ENCODE data around the gene NFAT5. TPM values are rescaled to one million over a fixed set of nuclear protein-coding genes. Genes with fewer than 3 reads are reported as not detected.
"Not testable (repeated sequence)": the region's sequence is repeated elsewhere in the genome, so short reads cannot be mapped to it uniquely, and the experiment has no call there.

NFAT5 gene
- total RNA-seq, 1 donor from 2014 or later: 56.7 TPM

GRCh38 chr16:69564845-69565670 is 708 bp upstream of the NFAT5 start:
- peak overlapping the region; percentile 97 for H3K27ac ChIP-seq
- H3K4me3 ChIP-seq: peak overlapping the region; percentile 88
- no peaks in the 10 kb centered on the region for H3K27me3 ChIP-seq (ENCODE audit: low read depth)
- TF ChIP-seq, protein P1, sequence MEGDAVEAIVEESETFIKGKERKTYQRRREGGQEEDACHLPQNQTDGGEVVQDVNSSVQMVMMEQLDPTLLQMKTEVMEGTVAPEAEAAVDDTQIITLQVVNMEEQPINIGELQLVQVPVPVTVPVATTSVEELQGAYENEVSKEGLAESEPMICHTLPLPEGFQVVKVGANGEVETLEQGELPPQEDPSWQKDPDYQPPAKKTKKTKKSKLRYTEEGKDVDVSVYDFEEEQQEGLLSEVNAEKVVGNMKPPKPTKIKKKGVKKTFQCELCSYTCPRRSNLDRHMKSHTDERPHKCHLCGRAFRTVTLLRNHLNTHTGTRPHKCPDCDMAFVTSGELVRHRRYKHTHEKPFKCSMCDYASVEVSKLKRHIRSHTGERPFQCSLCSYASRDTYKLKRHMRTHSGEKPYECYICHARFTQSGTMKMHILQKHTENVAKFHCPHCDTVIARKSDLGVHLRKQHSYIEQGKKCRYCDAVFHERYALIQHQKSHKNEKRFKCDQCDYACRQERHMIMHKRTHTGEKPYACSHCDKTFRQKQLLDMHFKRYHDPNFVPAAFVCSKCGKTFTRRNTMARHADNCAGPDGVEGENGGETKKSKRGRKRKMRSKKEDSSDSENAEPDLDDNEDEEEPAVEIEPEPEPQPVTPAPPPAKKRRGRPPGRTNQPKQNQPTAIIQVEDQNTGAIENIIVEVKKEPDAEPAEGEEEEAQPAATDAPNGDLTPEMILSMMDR (IDR thresholded peaks at IDR 0.05): no peak
- no peak for ATAC-seq
- intact Hi-C loops (cut with DNase I): no loop called here
- no peak for DNase-seq
- H3K4me1 ChIP-seq: peaks cover 49% of the 10 kb centered on the region
- no peaks in the 10 kb centered on the region for H3K9me3 ChIP-seq
- H3K36me3 ChIP-seq: no peaks in the 10 kb centered on the region

GRCh38 chr16:69566240-69566980 is 644 bp downstream of the NFAT5 start:
- Histone ChIP-seq H3K4me3 (peak overlapping the region; percentile 88), H3K9me3 (no peaks in the 10 kb centered on the region), H3K27ac (peak overlapping the region; percentile 97), H3K4me1 (peaks cover 63% of the 10 kb centered on the region), H3K36me3 (no peaks in the 10 kb centered on the region), H3K27me3 (ENCODE audit: low read depth) (no peaks in the 10 kb centered on the region)
- peak; percentile 68 for DNase-seq
- TF ChIP-seq, protein P1 (IDR thresholded peaks at IDR 0.05): no peak
- intact Hi-C loops (cut with DNase I): no loop called here
- peak; percentile 76 to 79 for ATAC-seq

DNA sequence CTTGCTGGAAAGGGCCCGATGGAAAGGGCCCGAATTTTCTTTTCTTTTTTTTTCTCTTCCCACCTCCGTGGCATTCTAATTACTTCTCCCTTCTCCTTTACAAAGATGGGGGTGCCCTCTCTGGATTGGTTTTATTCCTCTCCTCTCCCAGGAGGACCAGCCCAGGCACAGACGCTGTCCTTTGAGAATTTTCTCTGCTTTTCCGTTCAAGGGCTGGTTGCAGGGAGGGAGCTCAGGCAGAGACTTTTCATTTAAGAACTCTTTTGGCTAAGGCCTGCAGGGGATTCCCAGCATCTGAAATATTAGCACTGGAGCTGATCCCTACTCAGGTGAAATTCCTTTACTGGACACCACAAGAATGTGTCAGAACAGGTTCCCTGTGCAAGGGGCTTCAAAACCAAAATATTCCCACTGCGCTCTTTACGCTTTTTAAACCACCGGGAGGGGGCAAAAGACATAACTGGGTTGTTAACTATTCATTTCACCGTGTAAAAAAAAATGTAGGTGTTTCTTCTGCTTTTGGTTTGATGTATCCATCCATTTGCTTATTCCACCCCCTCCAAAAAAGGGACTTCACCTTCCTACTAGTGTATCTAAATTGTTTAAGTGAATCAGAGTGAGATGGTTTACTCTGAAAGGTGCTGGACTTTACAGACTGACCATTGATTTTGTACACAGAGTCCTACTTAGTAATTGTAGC is 1.4 kb downstream of the NFAT5 start:
- DNase-seq (no peak), ATAC-seq (peak; percentile 5 to 33)
- Histone ChIP-seq H3K36me3 (no peaks in the 10 kb centered on the region), H3K9me3 (no peaks in the 10 kb centered on the region), H3K4me1 (peaks cover 65% of the 10 kb centered on the region), H3K27ac (peak overlapping the region; percentile 97), H3K4me3 (peak overlapping the region; percentile 88), H3K27me3 (ENCODE audit: low read depth) (no peaks in the 10 kb centered on the region)
- intact Hi-C loops (cut with DNase I): no loop called here
- TF ChIP-seq, protein P1 (IDR thresholded peaks at IDR 0.05): no peak

- peak overlapping the region; percentile 2 for H3K27ac ChIP-seq
- H3K27me3 ChIP-seq (ENCODE audit: low read depth): no peaks in the 10 kb centered on the region
- ATAC-seq: no peak
- H3K4me3 ChIP-seq: peak overlapping the region; percentile 88
- H3K4me1 ChIP-seq: peaks cover 60% of the 10 kb centered on the region
- no peak for DNase-seq
- TF ChIP-seq, protein P1 (IDR thresholded peaks at IDR 0.05): no peak
- no peaks in the 10 kb centered on the region for H3K36me3 ChIP-seq
- intact Hi-C loops (cut with DNase I): no loop called here
- no peaks in the 10 kb centered on the region for H3K9me3 ChIP-seq
Measured at GRCh38 chr16:69568676-69569075, 2.9 kb downstream of the NFAT5 start.

DNA sequence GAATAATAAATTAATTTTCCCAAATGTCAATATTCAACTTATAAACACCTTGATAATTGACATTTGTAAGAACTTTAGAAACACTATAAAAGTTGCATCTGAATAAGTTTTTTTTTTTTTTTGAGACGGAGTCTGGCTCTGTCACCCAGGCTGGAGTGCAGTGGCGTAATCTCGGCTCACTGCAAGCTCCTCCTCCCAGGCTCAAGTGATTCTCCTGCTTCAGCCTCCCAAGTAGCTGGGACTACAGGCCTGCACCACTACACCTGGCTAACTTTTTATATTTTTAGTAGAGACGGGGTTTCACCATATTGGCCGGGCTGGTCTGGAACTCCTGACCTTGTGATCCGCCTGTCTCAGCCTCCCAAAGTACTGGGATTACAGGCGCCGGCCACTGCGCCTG is 13.0 kb downstream of the NFAT5 start:
- ATAC-seq (peak; percentile 66 to 85), DNase-seq (peak; percentile 56)
- H3K4me1 ChIP-seq: peaks cover 18% of the 10 kb centered on the region
- H3K36me3 ChIP-seq; H3K4me3 ChIP-seq; H3K27me3 ChIP-seq (ENCODE audit: low read depth); intact Hi-C loops (cut with DNase I); H3K27ac ChIP-seq; H3K9me3 ChIP-seq: not testable (repeated sequence)

All from lower lobe of right lung (tissue), 2 donors.